ENCODE measurements around the gene TNFAIP2. TPM values are rescaled to one million over a fixed set of nuclear protein-coding genes. Genes with fewer than 3 reads are reported as not detected.
A peak's percentile ranks its signal among the peaks of the same experiment; 100 is the strongest.

The TNFAIP2 gene
- total RNA-seq, 1 donor from 2014 or later = 21.5 TPM

- Mint-ChIP-seq H3K4me1 (ENCODE audit: unreplicated experiment) (peaks cover 13% of the 10 kb centered on the region), H3K27me3 (peaks cover 9% of the 10 kb centered on the region), H3K27ac (no peak overlapping the region), H3K9me3 (no peaks in the 10 kb centered on the region), H3K36me3 (no peaks in the 10 kb centered on the region), H3K4me3 (no peak overlapping the region)
- no peak for DNase-seq (ENCODE audit: extremely low spot score, unreplicated experiment)
- TF ChIP-seq CTCF (conservative IDR thresholded peaks at IDR 0.05) = no peak
These were observed 15.1 kb upstream of the TNFAIP2 start for GRCh38 chr14:103107941-103108748.

- peaks cover 13% of the 10 kb centered on the region for H3K4me1 Mint-ChIP-seq (ENCODE audit: unreplicated experiment)
- no peak for DNase-seq (ENCODE audit: extremely low spot score, unreplicated experiment)
- no peaks in the 10 kb centered on the region for H3K9me3 Mint-ChIP-seq
- no peak for TF ChIP-seq CTCF (conservative IDR thresholded peaks at IDR 0.05)
- H3K4me3 Mint-ChIP-seq = no peak overlapping the region
- no peaks in the 10 kb centered on the region for H3K36me3 Mint-ChIP-seq
- H3K27me3 Mint-ChIP-seq = peaks cover 5% of the 10 kb centered on the region
- H3K27ac Mint-ChIP-seq = no peak overlapping the region
These were observed 14.5 kb upstream of the TNFAIP2 start for GRCh38 chr14:103108749-103109207.

- Mint-ChIP-seq H3K27ac (no peak overlapping the region), H3K36me3 (no peaks in the 10 kb centered on the region), H3K4me3 (no peak overlapping the region), H3K27me3 (peaks cover 5% of the 10 kb centered on the region), H3K4me1 (ENCODE audit: unreplicated experiment) (peaks cover 12% of the 10 kb centered on the region), H3K9me3 (no peaks in the 10 kb centered on the region)
- no peak for TF ChIP-seq CTCF (conservative IDR thresholded peaks at IDR 0.05)
- DNase-seq (ENCODE audit: extremely low spot score, unreplicated experiment) = no peak
These were observed 13.5 kb upstream of the TNFAIP2 start for GRCh38 chr14:103109535-103110441.

DNA sequence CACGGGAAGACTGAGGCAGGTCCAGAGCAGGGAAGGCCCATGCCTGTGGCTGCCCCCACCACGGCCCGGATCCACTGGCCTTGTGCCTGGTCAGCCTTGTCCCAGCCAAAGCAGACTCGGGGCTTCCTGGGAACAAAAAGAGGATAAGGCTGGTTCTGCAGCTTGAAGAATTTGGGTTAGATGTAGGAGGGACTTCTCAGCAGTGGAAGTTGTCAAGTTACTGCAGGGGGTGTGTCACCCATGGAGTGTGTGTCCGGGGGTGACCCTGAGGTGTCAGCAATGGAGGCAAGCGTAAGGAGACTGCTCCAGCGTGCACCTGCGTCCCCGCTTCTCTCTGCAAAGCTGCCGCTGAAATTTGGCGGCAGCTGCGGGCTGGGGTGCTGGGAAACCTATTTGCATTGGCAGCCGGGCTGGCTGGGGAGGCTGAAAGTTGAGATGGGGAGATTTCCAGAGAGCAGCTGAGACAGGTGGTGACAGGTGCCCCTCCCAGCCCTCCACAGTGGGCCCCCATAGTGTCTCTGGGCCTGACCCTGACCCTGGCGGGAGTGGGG lies 12.5 kb upstream of the TNFAIP2 start:
- Mint-ChIP-seq H3K36me3 (no peaks in the 10 kb centered on the region), H3K9me3 (no peaks in the 10 kb centered on the region), H3K4me3 (peak overlapping the region; percentile 5), H3K27ac (peak overlapping the region; percentile 76), H3K4me1 (ENCODE audit: unreplicated experiment) (peaks cover 9% of the 10 kb centered on the region), H3K27me3 (no peaks in the 10 kb centered on the region)
- DNase-seq (ENCODE audit: extremely low spot score, unreplicated experiment) = no peak
- no peak for TF ChIP-seq CTCF (conservative IDR thresholded peaks at IDR 0.05)

DNA sequence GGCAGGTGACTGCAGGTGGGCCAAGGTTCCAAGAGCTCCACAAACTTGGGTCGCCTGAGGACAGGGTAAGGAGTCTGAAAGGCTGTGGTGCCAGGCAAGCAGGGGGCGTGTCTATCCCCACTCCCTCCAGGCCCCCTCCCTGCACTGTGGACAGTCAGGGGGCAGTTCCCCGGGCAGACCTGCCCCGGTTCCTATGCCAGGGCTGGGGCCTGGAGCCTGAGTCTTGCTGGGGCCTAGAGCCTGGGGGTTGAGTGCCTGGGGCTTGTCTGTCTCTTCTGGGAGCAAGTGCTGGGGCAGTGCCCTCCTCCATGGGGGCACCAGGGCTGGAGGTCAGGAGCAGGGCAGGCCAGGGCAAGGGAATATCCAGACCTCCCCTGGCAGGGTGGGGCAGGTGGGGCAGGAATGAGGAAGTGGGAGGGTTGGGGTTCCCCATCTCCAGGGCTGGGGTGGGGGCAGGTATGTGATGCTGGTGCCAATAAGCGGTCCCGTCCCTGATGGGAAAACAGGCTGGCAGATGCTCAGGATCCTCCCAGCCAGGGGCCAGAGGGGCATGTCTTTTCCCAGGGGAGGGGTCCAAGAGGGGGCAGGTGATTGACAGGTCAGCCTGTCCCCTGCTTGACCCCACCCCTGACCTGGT lies 11.9 kb upstream of the TNFAIP2 start:
- Mint-ChIP-seq H3K27ac (peak overlapping the region; percentile 76), H3K9me3 (no peaks in the 10 kb centered on the region), H3K27me3 (no peaks in the 10 kb centered on the region), H3K36me3 (no peaks in the 10 kb centered on the region), H3K4me1 (ENCODE audit: unreplicated experiment) (peaks cover 9% of the 10 kb centered on the region), H3K4me3 (no peak overlapping the region)
- DNase-seq (ENCODE audit: extremely low spot score, unreplicated experiment) = no peak
- no peak for TF ChIP-seq CTCF (conservative IDR thresholded peaks at IDR 0.05)
